GM19467 (cell line): ENCODE measurements around the gene TMEM248.
"Not testable (repeated sequence)": the region's sequence is repeated elsewhere in the genome, so short reads cannot be mapped to it uniquely, and the experiment has no call there.

Experiments
- ATAC-seq: cut with Tn5 transposase; IDR thresholded peaks from one replicate; pipeline ENCODE4 v1.9.1; 2021; ENCODE audit warnings: mild to moderate bottlenecking, moderate library complexity; ENCODE audit not compliant: unreplicated experiment

The TMEM248 gene

DNA sequence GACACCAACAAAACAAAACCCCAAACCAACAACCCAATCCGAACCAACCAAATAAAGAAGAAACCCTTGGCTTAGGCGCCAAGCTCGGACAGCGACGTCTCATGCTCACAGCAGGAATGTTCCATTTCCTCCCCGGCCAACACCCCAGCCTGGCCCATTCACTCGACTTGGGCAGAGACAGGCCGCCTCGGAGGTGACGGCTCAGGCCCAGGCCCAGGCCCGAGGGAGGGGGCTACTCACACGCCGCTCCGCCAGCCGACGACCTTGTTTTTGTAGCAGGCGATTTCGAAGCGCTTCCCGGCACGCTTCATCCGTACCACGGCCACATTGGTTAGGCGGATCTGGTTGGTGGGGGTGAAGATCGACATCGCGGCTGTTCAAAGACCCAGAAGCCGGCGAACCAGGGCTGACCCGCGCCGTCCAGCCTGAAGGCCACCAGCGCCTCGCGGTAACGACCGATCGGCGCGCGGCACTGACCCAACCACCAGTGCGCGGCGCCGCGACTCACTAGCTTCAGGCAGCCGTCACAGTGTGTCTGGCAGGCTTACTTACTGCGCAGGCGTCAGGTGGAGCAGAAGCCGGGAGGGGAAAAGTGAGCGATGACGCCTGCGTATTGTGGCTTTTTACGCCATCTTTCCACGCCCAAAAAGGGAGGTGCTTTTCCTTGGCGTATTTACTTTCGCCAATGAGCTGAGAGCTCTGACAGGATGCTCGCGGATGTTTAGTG is 74.2 kb downstream of the TMEM248 start, which contains the start of gene SBDS:
SBDS (minus strand) TSS at position 537 of the 727 bp plus-strand sequence; CDS start at position 368, 169 bp downstream.
- peak; percentile 64 for ATAC-seq

DNA sequence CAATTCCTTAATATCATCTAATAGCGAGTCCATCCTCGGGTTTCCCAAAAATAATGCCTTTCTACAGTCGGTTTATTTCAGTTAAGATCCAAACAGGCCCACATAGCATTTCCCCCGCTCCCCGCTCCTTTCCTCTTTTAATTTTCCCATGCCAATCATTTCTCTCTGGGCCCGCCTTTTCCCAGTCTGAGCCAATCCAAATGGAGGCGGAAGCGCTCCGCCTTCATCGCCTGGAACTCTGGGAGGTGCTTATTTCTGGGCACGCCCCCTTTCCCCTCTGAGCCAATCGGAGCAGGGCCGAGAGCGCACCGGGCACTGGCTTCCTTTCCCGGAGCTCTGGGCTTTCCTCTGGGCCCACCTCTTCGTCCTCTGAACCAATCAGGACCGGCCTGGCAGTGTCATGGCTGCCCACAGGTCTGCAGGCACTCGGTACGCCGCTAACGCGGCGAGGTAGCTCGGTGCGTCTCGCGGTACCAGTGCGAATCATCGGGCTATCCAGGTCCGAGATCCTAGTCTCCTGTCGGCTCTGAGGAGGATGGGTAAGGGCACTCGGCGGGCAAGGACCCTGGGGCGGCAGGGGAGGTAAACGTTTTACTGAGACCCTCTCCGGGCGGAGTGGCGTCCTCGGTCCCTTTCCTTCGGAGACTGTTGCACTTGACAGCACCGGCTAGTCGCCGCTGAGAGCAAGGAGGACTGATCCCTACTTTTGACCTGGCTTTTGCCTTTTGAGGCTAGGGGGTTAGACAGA is 75.6 kb downstream of the TMEM248 start, which contains the start of gene TYW1:
TYW1 (plus strand) TSS at position 390 of the 748 bp plus-strand sequence; CDS start at position 536, 146 bp downstream.
- ATAC-seq, result peak; percentile 87

DNA sequence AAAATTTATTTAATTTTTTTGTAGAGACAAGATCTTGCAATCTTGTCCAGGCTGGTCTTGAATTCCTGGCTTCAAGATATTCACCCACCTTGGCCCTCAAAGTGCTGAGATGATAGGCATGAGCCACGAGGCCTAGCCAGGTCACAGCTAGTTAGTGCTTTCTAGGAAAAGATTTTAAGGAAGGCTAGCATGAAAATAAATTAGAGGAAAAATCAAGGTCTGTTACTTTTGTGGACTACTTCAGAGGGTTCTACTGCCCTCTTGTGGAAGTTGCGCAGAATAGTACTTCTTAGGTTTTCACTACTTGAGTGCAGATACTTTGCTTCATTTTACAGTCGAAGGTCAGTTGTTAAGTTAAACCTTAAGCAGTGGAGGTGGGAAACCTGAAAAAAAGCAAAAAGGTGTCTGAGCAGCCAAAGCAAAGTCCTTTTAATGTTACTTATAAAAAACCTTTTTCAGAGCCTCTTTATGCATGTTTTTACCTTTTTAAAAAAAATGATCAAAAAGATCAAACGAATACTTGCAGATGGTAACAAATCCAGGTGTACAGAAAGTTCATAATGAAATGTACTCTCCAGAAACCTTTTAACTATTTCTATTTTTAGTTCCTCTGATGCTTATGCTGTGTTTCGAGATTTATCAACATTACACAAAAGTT is 79.7 kb downstream of the TMEM248 start:
- ATAC-seq, result not testable (repeated sequence)

DNA sequence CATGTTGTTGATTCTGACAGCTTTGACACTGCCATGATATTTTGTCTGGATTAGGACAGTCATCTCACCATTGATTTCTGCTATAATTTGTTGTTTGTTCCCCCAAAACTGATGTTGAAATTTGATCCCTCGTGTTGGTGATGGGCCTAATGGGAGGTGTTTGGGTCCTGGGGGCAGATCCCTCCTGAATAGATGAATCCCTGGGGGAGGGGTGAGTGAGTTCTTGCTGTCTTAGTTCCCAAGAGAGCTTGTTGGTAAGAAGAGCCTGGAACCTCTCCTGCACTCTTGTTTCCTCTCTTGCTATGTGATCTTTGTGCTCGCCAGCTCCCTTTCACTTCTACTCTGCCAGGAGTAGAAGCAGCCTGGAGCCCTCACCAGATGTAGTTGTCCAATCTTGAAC is 83.1 kb downstream of the TMEM248 start:
- ATAC-seq, result not testable (repeated sequence)

DNA sequence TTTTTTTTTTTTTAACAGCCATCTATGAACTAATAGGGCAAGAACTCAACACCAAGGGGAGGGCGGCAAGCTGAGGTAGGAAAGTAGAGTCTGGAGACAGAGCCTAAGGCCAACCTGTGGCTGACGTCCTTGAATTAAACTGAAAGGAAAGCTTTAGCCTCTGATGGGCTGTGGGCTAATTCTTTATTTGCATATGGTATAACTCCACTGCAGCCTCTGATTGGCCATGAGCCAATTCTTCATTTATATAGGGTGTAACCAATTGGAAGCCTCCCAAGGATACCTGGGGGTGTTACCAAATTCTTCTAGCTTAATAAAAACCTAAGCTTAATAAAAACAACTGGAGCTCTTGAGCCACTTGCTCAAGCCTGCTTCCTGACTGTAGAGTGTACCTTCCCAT is 85.9 kb downstream of the TMEM248 start:
- ATAC-seq, result no peak
